ENCODE data around the gene DIPK1B.
"Not testable (repeated sequence)": the region's sequence is repeated elsewhere in the genome, so short reads cannot be mapped to it uniquely, and the experiment has no call there.

DIPK1B gene

GRCh38 chr9:136751814-136752213, 39.4 kb downstream of the DIPK1B start:
- no peak overlapping the region for H3K27ac ChIP-seq
- TF ChIP-seq CTCF (conservative IDR thresholded peaks at IDR 0.05) = no peak

DNA sequence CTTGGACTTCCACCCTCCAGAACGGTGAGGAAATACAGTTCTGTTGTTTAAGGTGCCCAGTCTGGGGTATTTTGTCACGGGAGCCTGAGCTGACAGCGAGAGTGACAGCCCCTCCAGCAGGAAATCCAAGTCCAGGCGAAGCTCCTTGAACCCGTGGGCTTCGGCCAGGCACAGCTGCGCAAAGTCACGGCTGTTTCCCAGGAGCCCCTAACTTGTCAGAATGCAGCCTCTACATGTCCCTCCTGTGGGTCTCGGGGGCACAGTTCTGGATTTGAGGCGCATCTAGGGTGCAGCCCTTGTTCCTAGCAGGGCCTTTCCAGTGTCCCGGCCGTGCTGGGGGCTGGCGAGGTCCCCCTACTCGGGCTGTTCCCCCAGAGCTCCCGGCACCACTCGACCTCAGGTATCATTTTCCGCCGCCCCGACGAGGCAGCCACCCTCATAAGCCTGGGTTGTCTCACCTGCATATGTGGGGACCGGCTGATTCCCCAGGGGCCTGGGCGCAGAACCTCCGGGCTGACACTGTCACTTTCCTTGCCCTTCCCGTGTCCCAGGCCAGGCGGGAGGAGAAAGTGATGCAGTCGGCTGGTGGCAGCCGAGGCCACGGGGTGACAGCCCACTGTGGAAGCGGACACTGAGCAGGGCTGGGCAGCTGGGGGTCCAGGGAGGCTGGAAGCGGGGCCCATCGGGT, 41.1 kb downstream of the DIPK1B start:
- H3K27ac ChIP-seq = no peak overlapping the region
- no peak for TF ChIP-seq CTCF (conservative IDR thresholded peaks at IDR 0.05)

DNA sequence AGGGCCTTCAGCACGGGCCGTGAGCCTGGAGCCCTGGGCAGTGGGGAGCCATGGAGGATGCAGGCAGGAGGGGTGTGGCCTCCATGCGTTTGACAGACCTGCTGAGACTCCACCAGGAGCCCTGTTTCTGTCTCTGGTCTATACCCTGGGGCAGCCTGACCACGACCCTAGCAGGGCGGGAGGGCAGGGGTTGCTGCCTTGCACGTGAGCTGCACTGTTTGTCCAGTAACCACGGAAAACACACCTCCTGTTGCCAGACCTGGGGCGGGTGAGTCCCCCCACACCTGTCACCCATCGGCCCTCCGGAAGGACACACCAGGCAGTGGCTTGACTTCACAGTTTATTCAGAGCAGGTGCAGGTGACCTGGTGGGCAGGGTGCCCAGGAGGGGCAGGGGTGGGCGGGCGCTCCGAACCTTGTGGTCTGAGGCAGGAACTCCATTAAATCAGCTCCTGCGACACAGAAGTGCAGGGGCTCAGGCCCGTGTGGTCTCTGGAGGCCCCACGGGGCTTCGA, 41.7 kb downstream of the DIPK1B start:
- H3K27ac ChIP-seq = no peak overlapping the region
- TF ChIP-seq CTCF (conservative IDR thresholded peaks at IDR 0.05) = no peak

DNA sequence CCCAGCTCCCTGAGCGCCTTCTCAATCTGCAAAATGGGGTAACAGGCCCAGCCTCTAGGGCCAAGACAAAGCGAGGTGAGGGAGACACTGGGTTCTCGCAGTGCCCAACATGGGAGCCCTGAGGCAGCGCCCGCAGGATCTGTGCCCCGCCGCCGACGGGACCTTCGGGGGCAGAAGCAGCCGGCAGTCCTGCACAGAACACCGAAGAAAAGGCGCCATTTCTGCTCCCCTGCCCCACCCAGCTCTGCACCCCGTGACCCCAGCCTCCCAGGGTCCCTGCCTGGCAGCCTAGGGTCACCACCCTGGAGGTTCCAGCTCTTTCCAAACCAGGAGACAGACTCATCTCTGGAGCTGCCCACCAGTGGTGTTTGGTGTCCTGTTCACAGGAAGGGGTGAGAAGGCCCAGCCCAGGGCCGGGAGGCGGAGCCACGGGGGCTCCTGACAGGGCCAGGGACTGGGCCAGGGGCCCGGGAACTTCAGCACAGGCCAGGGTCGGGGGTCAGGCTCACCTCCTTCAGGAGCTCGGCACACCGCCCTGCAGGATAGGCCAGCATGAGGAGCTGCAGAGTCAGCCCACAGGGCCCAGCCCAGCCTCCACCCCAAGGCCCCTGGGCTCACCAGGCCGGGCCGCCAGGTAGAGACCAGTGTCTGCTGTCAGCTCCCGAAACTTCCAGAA, 42.4 kb downstream of the DIPK1B start:
- no peak for TF ChIP-seq CTCF (conservative IDR thresholded peaks at IDR 0.05)
- H3K27ac ChIP-seq = no peak overlapping the region

DNA sequence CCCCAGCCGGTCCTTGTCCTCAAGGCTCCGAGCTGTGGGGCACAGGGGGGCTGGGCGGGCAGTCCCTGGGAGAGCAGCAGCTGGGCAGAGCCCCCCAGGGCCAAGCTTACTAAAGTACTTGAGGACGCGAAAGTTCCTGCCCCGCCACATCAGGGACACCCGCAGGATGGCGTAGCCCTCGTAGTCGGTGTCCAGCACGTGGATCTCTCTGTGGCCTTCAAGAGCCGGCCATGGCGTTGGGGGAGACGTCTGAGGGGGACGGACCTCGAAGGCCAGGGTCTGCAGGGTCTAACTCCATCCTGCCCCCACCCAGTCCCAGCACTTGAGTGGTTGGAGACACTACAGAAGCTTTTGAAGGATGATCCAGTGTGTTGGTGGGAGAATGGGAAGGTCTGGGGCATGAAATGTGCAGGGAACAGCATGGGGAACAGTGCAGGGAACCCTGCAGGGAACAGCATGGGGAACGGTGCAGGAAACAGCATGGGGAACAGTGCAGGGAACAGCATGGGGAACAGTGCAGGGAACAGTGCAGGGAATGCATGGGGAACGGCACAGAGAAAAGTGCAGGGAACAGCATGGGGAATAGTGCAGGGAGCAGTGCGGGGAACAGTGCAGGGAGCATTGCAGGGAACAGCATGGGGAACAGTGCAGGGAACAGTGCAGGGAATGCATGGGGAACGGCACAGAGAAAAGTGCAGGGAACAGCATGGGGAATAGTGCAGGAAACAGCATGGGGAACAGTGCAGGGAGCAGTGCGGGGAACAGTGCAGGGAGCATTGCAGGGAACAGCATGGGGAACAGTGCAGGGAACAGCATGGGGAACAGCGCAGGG, 43.1 kb downstream of the DIPK1B start:
- H3K27ac ChIP-seq = not testable (repeated sequence)

GRCh38 chr9:136756134-136756438, 43.7 kb downstream of the DIPK1B start:
- H3K27ac ChIP-seq = no peak overlapping the region
- TF ChIP-seq CTCF (conservative IDR thresholded peaks at IDR 0.05) = no peak

- H3K27ac ChIP-seq = no peak overlapping the region
- no peak for TF ChIP-seq CTCF (conservative IDR thresholded peaks at IDR 0.05)
Measured at GRCh38 chr9:136756836-136757235, 44.5 kb downstream of the DIPK1B start.
